OCI-LY3 (cell line): ENCODE measurements around the gene PIGC.

ENCODE experiments used
- EZH2phosphoT487 ChIP-seq: fragments of 200-600 bp; shearing (Covaris generic); IDR thresholded peaks from 2 replicates; pipeline ENCODE4 v1.6.1; 2018; ENCODE audit warnings: antibody characterized with exemption, mixed run types, low read depth
- TF ChIP-seq, protein P1 (sequence below): fragments of 200-600, 300-600 bp; sonication (generic); IDR thresholded peaks from 2 replicates; pipeline ENCODE4 v1.5.1; 2014; ENCODE audit warnings: antibody characterized with exemption, low read length, low read depth

- TF ChIP-seq, protein P1, sequence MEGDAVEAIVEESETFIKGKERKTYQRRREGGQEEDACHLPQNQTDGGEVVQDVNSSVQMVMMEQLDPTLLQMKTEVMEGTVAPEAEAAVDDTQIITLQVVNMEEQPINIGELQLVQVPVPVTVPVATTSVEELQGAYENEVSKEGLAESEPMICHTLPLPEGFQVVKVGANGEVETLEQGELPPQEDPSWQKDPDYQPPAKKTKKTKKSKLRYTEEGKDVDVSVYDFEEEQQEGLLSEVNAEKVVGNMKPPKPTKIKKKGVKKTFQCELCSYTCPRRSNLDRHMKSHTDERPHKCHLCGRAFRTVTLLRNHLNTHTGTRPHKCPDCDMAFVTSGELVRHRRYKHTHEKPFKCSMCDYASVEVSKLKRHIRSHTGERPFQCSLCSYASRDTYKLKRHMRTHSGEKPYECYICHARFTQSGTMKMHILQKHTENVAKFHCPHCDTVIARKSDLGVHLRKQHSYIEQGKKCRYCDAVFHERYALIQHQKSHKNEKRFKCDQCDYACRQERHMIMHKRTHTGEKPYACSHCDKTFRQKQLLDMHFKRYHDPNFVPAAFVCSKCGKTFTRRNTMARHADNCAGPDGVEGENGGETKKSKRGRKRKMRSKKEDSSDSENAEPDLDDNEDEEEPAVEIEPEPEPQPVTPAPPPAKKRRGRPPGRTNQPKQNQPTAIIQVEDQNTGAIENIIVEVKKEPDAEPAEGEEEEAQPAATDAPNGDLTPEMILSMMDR = no peak
- TF ChIP-seq EZH2phosphoT487 = no peak
These were observed 21.7 kb upstream of the PIGC start for GRCh38 chr1:172465617-172466016.
